NCI-H460 (cell line): ENCODE measurements around the gene TLK1. TPM values are rescaled to one million over a fixed set of nuclear protein-coding genes. Genes with fewer than 3 reads are reported as not detected.
"Not testable (repeated sequence)": the region's sequence is repeated elsewhere in the genome, so short reads cannot be mapped to it uniquely, and the experiment has no call there.

Experiments
- DNase-seq: peaks from one replicate; pipeline ENCODE4 v3.0.0-alpha.2; 2016; ENCODE audit warnings: low read depth; ENCODE audit errors: extremely low read depth
- total RNA-seq: library from RNA; depleted of rRNA; stranded (reverse); fragments of >200 nt; shearing (Covaris generic); gene quantifications from 2 replicates; pipeline ENCODE4 v1.2.3, GENCODE V29; 2014

The TLK1 gene
- total RNA-seq, 1 experiment from 2014 or later, result 14.4 TPM

- no peak for DNase-seq
Measured at GRCh38 chr2:171146633-171147032, 14.1 kb downstream of the TLK1 start.

DNA sequence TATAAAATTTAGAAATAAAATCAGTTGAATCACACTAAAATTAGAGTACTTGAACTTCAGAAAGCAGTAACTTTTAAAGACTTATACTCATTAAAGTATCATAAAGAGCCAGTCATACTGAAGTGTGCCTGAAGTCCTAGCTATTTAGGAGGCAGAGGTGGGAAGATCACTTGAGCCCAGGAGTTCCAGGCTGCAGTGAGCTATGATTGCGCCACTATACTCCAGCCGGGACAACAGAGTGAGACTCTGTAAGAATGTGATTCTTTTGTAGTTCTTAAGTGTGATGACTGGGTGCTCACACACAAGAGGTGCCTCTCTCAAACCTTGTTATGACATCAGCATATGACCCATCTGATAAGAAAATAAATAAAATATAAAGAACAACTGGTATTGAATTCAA is 14.6 kb downstream of the TLK1 start:
- no peak for DNase-seq

DNA sequence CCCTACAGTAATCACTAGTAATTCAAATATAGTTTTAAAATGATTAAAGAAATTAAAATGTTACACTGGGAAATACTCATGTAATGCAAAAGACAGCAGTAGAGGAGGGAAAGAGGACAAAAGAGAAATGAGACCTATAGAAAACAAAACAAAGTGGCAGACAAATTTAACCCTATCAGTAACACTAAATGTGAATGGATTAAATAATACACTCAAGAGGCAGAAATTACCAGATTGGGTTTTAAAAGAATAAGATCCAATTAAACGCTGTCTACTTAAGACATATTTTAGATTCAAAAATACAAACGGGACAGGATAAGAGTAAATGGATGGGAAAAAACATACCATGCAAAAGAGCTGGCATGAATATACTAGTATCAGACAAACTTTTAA is 17.0 kb downstream of the TLK1 start:
- no peak for DNase-seq

- DNase-seq, result no peak
Measured at GRCh38 chr2:171142398-171142797, 18.3 kb downstream of the TLK1 start.

DNA sequence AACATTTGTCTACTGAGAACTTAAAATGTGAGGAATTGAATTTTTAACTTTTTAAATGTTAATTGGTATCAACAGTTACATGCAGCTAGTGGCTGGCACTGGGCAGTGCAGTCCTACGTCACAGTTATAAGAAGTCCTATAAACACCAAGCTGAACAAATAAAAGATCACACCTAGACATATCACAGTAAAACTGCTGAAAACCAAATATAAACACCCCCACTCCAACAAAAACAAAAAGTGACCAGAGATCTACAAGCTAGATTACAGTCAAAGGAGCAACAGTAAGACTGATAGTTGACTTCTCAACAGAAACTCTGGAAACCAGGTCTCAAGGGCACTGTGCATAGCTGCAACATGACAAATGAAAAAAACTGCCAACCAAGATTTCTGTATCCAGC is 19.4 kb downstream of the TLK1 start:
- no peak for DNase-seq

DNA sequence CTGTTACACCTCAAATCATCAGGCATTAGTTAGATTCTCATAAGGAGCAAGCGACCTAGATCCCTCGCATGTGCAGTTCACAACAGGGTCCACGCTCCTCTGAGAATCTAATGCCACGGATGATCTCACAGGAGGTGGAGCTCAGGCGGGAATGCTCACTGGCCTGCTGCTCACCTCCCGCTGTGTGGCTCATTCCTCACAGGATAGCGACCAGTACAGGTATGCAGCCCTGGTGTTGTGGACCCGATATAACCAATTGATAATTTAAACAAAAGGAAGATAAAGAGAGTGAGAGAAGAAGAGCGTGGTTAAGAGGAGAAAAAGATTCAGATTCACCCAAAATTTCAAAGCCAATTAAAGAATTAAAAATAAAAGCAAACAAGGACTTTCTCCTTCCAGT is 20.8 kb downstream of the TLK1 start:
- no peak for DNase-seq

DNA sequence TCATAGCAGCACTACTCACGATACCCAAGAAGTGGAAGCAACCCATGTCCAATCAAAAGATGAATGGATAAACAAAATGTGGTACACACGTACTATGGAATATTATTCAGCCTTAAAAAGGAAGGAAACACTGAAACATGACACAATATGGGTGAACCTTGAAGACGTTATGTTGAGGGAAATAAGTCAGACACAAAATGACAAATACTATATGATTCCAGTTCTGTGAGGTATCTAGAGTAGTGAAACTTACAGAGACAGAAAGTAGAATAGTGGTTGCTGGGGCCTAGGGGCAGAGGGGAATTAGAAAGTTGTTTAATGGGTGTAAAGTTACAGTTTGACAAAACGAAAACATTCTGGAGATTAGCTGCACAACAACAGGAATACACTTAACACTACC is 24.7 kb downstream of the TLK1 start:
- no peak for DNase-seq

- DNase-seq, result no peak
Measured at GRCh38 chr2:171134624-171135230, 26.0 kb downstream of the TLK1 start.

DNA sequence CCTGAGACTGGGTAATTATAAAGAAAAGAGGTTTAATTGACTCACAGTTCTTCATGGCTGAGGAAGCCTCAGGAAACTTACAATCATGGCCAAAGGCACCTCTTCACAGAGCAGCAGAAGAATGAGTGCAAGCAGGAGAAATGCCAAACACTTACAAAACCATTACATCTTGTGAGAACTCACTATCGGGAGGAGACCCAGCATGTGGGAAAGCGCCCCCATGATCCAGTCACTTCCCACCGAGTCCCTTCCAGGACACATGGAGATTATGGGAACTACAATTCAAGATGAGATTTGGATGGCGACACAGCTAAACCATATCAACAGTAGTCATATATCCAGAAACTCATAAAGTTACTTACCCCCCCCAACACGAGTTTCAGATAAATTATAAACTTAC is 28.6 kb downstream of the TLK1 start:
- no peak for DNase-seq

- DNase-seq, result no peak
Measured at GRCh38 chr2:171128461-171128860, 32.2 kb downstream of the TLK1 start.

DNA sequence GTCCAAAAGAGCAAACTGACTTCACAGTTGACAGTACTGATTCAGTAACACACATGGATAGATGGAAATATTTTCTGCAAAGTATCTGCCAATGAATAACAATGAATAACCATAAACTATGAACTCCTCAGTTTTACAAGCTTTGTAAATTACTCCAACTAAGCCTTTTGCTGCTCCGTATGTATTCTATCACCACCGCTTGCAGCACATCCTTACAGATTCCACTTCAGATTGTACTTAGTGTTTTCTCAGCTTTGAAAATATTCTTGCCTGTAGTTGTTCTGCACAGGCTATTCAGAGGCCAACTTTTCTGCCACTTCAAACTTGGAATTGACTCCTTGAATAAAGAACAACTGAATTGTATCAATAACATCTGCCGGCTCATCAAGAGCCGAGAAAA is 36.2 kb downstream of the TLK1 start:
- no peak for DNase-seq

DNA sequence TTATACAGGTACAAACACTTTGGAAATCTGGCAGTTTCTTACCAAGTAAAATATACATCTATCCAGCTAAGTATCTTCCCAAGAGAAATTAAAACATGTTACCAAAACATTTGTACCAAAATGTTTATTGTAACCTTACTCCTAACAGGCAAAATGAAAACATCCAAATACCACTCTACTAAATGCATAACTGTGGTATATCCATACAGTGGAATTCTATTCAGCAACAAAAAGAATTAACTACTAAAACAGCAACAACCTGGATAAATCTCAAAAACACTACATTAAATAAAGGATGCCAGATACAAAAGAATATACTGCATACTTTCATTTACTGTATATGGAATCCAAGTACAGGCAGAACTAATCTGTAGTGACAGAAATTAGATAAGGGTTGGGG is 51.1 kb downstream of the TLK1 start:
- no peak for DNase-seq

- DNase-seq, result no peak
Measured at GRCh38 chr2:171109020-171109419, 51.7 kb downstream of the TLK1 start.

DNA sequence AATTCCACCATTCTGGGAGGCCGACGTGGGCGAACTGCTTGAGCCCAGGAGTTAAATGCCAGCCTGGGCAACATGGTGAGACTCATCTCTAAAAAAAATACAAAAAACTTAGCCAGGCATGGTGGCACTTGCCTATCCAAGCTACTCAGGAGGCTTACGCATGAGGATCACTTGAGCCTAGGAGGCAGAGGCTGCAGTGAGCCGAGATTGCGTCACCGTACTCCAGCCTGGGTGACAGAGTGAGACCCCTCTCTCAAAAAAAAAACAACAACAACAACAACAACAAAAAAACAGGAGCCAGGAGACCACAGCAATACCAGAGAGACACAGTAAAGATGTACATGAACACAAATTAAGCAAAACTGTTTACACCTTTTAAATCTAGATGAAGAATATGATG is 52.9 kb downstream of the TLK1 start:
- DNase-seq, result no peak

DNA sequence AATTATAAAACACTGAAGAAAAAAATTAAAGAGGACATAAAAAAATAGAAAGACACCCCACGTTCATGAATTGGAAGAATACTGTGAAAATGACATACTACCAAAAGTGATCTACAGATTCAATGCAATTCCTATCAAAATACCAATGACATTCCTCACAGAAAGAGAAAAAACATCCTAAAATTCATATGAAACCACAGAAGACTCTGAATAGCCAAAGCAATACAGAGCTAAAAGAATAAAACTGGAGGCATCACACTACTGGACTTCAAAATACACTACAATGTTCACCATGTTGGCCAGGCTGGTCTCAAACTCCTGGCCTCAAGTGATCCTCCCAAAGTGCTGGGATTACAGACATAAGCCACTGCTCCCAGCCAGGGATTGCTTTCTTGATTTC is 56.3 kb downstream of the TLK1 start:
- no peak for DNase-seq

- no peak for DNase-seq
Measured at GRCh38 chr2:171102802-171103201, 57.9 kb downstream of the TLK1 start.

- DNase-seq, result no peak
Measured at GRCh38 chr2:171100370-171100769, 60.3 kb downstream of the TLK1 start.

- DNase-seq, result no peak
Measured at GRCh38 chr2:171098607-171099006, 62.1 kb downstream of the TLK1 start.

- DNase-seq, result no peak
Measured at GRCh38 chr2:171095014-171095582, 65.6 kb downstream of the TLK1 start.

- not testable (repeated sequence) for DNase-seq
Measured at GRCh38 chr2:171091517-171091916, 69.2 kb downstream of the TLK1 start.

- no peak for DNase-seq
Measured at GRCh38 chr2:171089489-171089888, 71.2 kb downstream of the TLK1 start.

- no peak for DNase-seq
Measured at GRCh38 chr2:171088057-171088834, 72.4 kb downstream of the TLK1 start.
